IMR-90 (cell line): ENCODE data around the gene KCNMB1. TPM values are rescaled to one million over a fixed set of nuclear protein-coding genes. Genes with fewer than 3 reads are reported as not detected.

Experiments used
- ATAC-seq: fragments of 200-7000 bp; cut with Tn5 transposase; 2 replicates; pipeline ENCODE4 v1.9.1; 2020; ENCODE audit warnings: low read depth, mild to moderate bottlenecking, moderate library complexity
- BruUV-seq: library from RNA; stranded (reverse); fragments of 400-500 nt; replicated peaks from 2 replicates; lab custom pipeline; 2021; lab: Mats Ljungman, UMichigan
- CTCF ChIA-PET: fragments of 300-600 bp; formaldehyde crosslinking; extraction: SDS; loops from one replicate; lab custom pipeline; 2021; ENCODE audit warnings: antibody characterized with exemption; lab: Yijun Ruan, JAX
- POLR2A ChIA-PET: fragments of 300-600 bp; sonication (Branson Sonifier 250); formaldehyde crosslinking; loops from one replicate; lab custom pipeline; 2022; ENCODE audit warnings: antibody characterized with exemption; ENCODE audit not compliant: unreplicated experiment; lab: Charles Lee
- DNase-seq: peaks from one replicate; pipeline ENCODE4 v3.0.0; 2013
- H2AFZ ChIP-seq: replicated peaks from 2 replicates; pipeline ENCODE3; 2013; ENCODE audit warnings: low read length, mild to moderate bottlenecking; ENCODE audit not compliant: poor library complexity
- H2AK5ac ChIP-seq: 2 replicates; pipeline ENCODE4 v1.6.1; 2013; ENCODE audit warnings: low read depth, low read length, inconsistent platforms
- H2AK9ac ChIP-seq: replicated peaks from 2 replicates; pipeline ENCODE3; 2013; ENCODE audit warnings: mild to moderate bottlenecking, low read depth, low read length, moderate library complexity; ENCODE audit not compliant: poor library complexity
- H2BK120ac ChIP-seq: 2 replicates; pipeline ENCODE4 v1.6.1; 2013; ENCODE audit warnings: low read depth, low read length, inconsistent platforms
- H2BK15ac ChIP-seq: 3 replicates; pipeline ENCODE4 v1.6.1; 2013; ENCODE audit warnings: low read depth, low read length, inconsistent platforms
- H2BK20ac ChIP-seq: 2 replicates; pipeline ENCODE4 v1.6.1; 2013; ENCODE audit warnings: low read depth, mild to moderate bottlenecking, inconsistent platforms, low read length, moderate library complexity
- H2BK5ac ChIP-seq: 2 replicates; pipeline ENCODE4 v1.6.1; 2013; ENCODE audit warnings: mild to moderate bottlenecking, low read depth, low read length, inconsistent platforms; ENCODE audit not compliant: poor library complexity, severe bottlenecking
- H3K14ac ChIP-seq: replicated peaks from 2 replicates; pipeline ENCODE4 v1.6.1; 2013; ENCODE audit warnings: low read depth, low read length, inconsistent platforms
- H3K18ac ChIP-seq: 2 replicates; pipeline ENCODE4 v1.6.1; 2013; ENCODE audit warnings: low read depth, low read length, control low read depth
- H3K23ac ChIP-seq: 2 replicates; pipeline ENCODE4 v1.6.1; 2013; ENCODE audit warnings: low read depth, low read length, inconsistent platforms
- H3K27ac ChIP-seq: 2 replicates; pipeline ENCODE4 v1.5.1; 2013; ENCODE audit warnings: mild to moderate bottlenecking, control low read depth, low read length; ENCODE audit not compliant: insufficient read depth
- H3K27me3 ChIP-seq: 2 replicates; pipeline ENCODE4 v1.6.1; 2013; ENCODE audit warnings: low read length; ENCODE audit not compliant: control insufficient read depth, insufficient read depth
- H3K36me3 ChIP-seq: 2 replicates; pipeline ENCODE4 v1.6.1; 2013; ENCODE audit warnings: low read length, mixed read lengths; ENCODE audit not compliant: control insufficient read depth, insufficient read depth
- H3K4ac ChIP-seq: 2 replicates; pipeline ENCODE4 v1.6.1; 2013; ENCODE audit warnings: low read depth, low read length, inconsistent platforms
- H3K4me1 ChIP-seq: 2 replicates; pipeline ENCODE4 v1.6.1; 2013; ENCODE audit warnings: low read length, mixed read lengths; ENCODE audit not compliant: control insufficient read depth, insufficient read depth
- H3K4me2 ChIP-seq: 2 replicates; pipeline ENCODE4 v1.6.1; 2013; ENCODE audit warnings: low read depth, mild to moderate bottlenecking, control low read depth, low read length, moderate library complexity
- H3K4me3 ChIP-seq: 2 replicates; pipeline ENCODE4 v1.5.1; 2013; ENCODE audit warnings: low read depth, mild to moderate bottlenecking, control low read depth, low read length, moderate library complexity; ENCODE audit not compliant: insufficient read depth
- H3K56ac ChIP-seq: 2 replicates; pipeline ENCODE4 v1.6.1; 2013; ENCODE audit warnings: low read length, inconsistent platforms; ENCODE audit not compliant: insufficient read depth; ENCODE audit errors: extremely low read depth
- H3K79me1 ChIP-seq, 2 experiments: 2 replicates each; pipeline ENCODE4 v1.6.1; 2013; ENCODE audit warnings: low read length in 2 of 2, inconsistent platforms in 1 of 2, low read depth in 1 of 2
- H3K9ac ChIP-seq: 2 replicates; pipeline ENCODE4 v1.6.1; 2013; ENCODE audit warnings: low read depth, low read length, control low read depth
- H3K9me1 ChIP-seq: 2 replicates; pipeline ENCODE4 v1.6.1; 2013; ENCODE audit warnings: low read length, inconsistent platforms; ENCODE audit not compliant: insufficient read depth
- H3K9me3 ChIP-seq: 2 replicates; pipeline ENCODE4 v1.6.1; 2013; ENCODE audit warnings: low read length; ENCODE audit not compliant: control insufficient read depth, insufficient read depth
- H4K20me1 ChIP-seq: 2 replicates; pipeline ENCODE4 v1.6.1; 2013; ENCODE audit warnings: low read length, inconsistent platforms; ENCODE audit not compliant: insufficient read depth
- H4K5ac ChIP-seq: 2 replicates; pipeline ENCODE4 v1.6.1; 2013; ENCODE audit warnings: mild to moderate bottlenecking, low read depth, low read length, control low read depth
- H4K8ac ChIP-seq, 2 experiments: 2 replicates each; pipeline ENCODE4 v1.6.1; 2013; ENCODE audit warnings: low read depth in 2 of 2, low read length in 2 of 2, control low read depth in 1 of 2, inconsistent platforms in 1 of 2
- H4K91ac ChIP-seq: 2 replicates; pipeline ENCODE4 v1.6.1; 2013; ENCODE audit warnings: low read depth, low read length, inconsistent platforms; ENCODE audit not compliant: insufficient read depth
- BHLHE40 ChIP-seq: fragments of 150-350 bp; IDR thresholded peaks from 2 replicates; pipeline ENCODE4 v1.6.1; 2016; ENCODE audit warnings: mild to moderate bottlenecking, low read depth, low read length
- CEBPB ChIP-seq: IDR thresholded peaks from 2 replicates; pipeline ENCODE4 v1.6.1; 2012; ENCODE audit warnings: low read depth, low read length, improper control_type of control experiment
- CHD1 ChIP-seq: IDR thresholded peaks from 2 replicates; pipeline ENCODE4 v1.6.1; 2012; ENCODE audit warnings: low read depth, low read length, improper control_type of control experiment
- FOS ChIP-seq: fragments of 150-350 bp; IDR thresholded peaks from 2 replicates; pipeline ENCODE4 v1.6.1; 2016; ENCODE audit warnings: low read depth, low read length
- MAFK ChIP-seq: IDR thresholded peaks from 2 replicates; pipeline ENCODE4 v1.6.1; 2012; ENCODE audit warnings: low read depth, low read length, improper control_type of control experiment
- MAZ ChIP-seq: IDR thresholded peaks from 2 replicates; pipeline ENCODE4 v1.6.1; 2012; ENCODE audit warnings: low read depth, mild to moderate bottlenecking, low read length, improper control_type of control experiment, moderate library complexity, borderline replicate concordance
- NFE2L2 ChIP-seq: fragments of 150-350 bp; IDR thresholded peaks from 2 replicates; pipeline ENCODE4 v1.6.1; 2016; ENCODE audit warnings: low read depth, mild to moderate bottlenecking, low read length
- RCOR1 ChIP-seq: IDR thresholded peaks from 2 replicates; pipeline ENCODE4 v1.6.1; 2012; ENCODE audit warnings: mild to moderate bottlenecking, low read length, improper control_type of control experiment; ENCODE audit not compliant: insufficient replicate concordance
- RFX5 ChIP-seq: IDR thresholded peaks from 2 replicates; pipeline ENCODE4 v1.8.0; 2012; ENCODE audit warnings: low read depth, mild to moderate bottlenecking, low read length, moderate library complexity
- SMC3 ChIP-seq: fragments of 150-350 bp; IDR thresholded peaks from 2 replicates; pipeline ENCODE4 v1.6.1; 2016; ENCODE audit warnings: low read depth, mild to moderate bottlenecking, antibody characterized with exemption, low read length, moderate library complexity
- WGBS, 2 experiments: methylation state at CpG; one replicate each; pipeline versions ENCODE4 v1.1.5 to v1.1.7; 2013; ENCODE audit warnings: missing lambda C conversion rate in 2 of 2; ENCODE audit not compliant: insufficient read length in 1 of 2; ENCODE audit errors: extremely low coverage in 2 of 2; 5-methylcytosine and 5-hydroxymethylcytosine counted together
- dilution Hi-C: fragments of 300-500 bp; cut with HindIII; formaldehyde crosslinking; loops from one replicate; pipeline ENCODE4 v1.14.3; 2018; ENCODE audit warnings: low sequenced_read_pairs; ENCODE audit not compliant: unreplicated experiment
- in situ Hi-C: fragments of 300-500 bp; cut with MboI; formaldehyde crosslinking; loops from 3 replicates; pipeline ENCODE4 v1.14.3; 2019; ENCODE audit warnings: low sequenced_read_pairs, inconsistent platforms, mixed read lengths
- intact Hi-C: fragments of 100-400 bp; cut with micrococcal nuclease; formaldehyde crosslinking; loops from 2 replicates; pipeline ENCODE4 v1.10.0; 2022
- polyA plus RNA-seq, 3 experiments: library from polyadenylated mRNA; depleted of rRNA; stranded (reverse); fragments of >200 nt; gene quantifications; 2 replicates each; pipeline ENCODE4 v1.2.3, GENCODE V29; 2012; ENCODE audit warnings: low replicate concordance in 1 of 3
- total RNA-seq: library from RNA; depleted of rRNA; stranded (reverse); fragments of >200 nt; gene quantifications from 2 replicates; pipeline ENCODE4 v1.2.3, GENCODE V29; 2012
- TF ChIP-seq, protein P1 (sequence below): conservative IDR thresholded peaks from 2 replicates; pipeline ENCODE4 v1.5.1; 2012; ENCODE audit warnings: mild to moderate bottlenecking, low read depth, low read length, improper control_type of control experiment
- TF ChIP-seq, protein P2 (sequence below): fragments of 150-350 bp; IDR thresholded peaks from 2 replicates; pipeline ENCODE4 v1.6.1; 2016; ENCODE audit warnings: low read depth, mild to moderate bottlenecking, low read length, moderate library complexity, borderline replicate concordance
- TF ChIP-seq, protein P3 (sequence below): fragments of 150-350 bp; IDR thresholded peaks from 2 replicates; pipeline ENCODE4 v1.6.1; 2017; ENCODE audit warnings: mild to moderate bottlenecking, antibody characterized with exemption, low read length, low read depth

KCNMB1 gene
- total and polyA plus RNA-seq, 2 of the 4 experiments (the other 2 are of a cell fraction), result not detected

DNA sequence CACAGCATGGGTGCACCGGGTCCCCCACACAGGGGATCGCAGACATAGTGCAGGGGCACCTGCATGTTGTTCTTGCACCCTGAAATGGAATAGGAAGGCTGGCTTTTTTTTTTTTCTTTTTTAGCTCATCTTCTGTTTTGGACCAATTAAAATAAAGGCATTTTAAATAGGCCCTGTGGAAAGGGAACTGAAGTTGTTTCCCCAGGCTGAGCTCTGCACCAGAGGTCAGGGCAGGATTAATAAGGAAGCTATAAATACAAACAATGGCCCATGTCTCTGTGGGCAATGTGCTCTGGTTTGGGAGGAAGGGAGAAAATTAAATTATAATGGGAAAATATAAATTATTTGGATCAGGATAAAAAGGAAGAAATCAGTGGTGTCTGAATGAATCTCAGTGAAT, 21.2 kb upstream of the KCNMB1 start:
- Histone ChIP-seq H2BK120ac (no peak overlapping the region), H2AK5ac (no peak overlapping the region), H3K36me3 (no peaks in the 10 kb centered on the region), H3K9ac (no peak overlapping the region), H3K9me3 (no peaks in the 10 kb centered on the region), H4K20me1 (no peaks in the 10 kb centered on the region), H2BK20ac (no peak overlapping the region), H3K9me1 (no peaks in the 10 kb centered on the region), H3K4me2 (no peak overlapping the region), H4K5ac (no peak overlapping the region), H2AFZ (no peak overlapping the region), H2BK15ac (no peak overlapping the region), H2BK5ac (no peak overlapping the region), H3K18ac (no peak overlapping the region), H4K91ac (no peak overlapping the region), H2AK9ac (no peak overlapping the region), H3K56ac (no peak overlapping the region), H3K4ac (no peak overlapping the region), H3K23ac (no peak overlapping the region), H3K27ac (no peak overlapping the region), H3K4me3 (no peak overlapping the region), H3K14ac (no peak overlapping the region), H3K4me1 (no peaks in the 10 kb centered on the region), H3K79me1 (no peaks in the 10 kb centered on the region), H3K27me3 (no peaks in the 10 kb centered on the region), H4K8ac (no peak overlapping the region)
- TF ChIP-seq, protein P1, sequence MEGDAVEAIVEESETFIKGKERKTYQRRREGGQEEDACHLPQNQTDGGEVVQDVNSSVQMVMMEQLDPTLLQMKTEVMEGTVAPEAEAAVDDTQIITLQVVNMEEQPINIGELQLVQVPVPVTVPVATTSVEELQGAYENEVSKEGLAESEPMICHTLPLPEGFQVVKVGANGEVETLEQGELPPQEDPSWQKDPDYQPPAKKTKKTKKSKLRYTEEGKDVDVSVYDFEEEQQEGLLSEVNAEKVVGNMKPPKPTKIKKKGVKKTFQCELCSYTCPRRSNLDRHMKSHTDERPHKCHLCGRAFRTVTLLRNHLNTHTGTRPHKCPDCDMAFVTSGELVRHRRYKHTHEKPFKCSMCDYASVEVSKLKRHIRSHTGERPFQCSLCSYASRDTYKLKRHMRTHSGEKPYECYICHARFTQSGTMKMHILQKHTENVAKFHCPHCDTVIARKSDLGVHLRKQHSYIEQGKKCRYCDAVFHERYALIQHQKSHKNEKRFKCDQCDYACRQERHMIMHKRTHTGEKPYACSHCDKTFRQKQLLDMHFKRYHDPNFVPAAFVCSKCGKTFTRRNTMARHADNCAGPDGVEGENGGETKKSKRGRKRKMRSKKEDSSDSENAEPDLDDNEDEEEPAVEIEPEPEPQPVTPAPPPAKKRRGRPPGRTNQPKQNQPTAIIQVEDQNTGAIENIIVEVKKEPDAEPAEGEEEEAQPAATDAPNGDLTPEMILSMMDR, result no peak
- TF ChIP-seq MAFK, result no peak
- no peak for TF ChIP-seq MAZ
- no peak for TF ChIP-seq RCOR1
- TF ChIP-seq, protein P2, sequence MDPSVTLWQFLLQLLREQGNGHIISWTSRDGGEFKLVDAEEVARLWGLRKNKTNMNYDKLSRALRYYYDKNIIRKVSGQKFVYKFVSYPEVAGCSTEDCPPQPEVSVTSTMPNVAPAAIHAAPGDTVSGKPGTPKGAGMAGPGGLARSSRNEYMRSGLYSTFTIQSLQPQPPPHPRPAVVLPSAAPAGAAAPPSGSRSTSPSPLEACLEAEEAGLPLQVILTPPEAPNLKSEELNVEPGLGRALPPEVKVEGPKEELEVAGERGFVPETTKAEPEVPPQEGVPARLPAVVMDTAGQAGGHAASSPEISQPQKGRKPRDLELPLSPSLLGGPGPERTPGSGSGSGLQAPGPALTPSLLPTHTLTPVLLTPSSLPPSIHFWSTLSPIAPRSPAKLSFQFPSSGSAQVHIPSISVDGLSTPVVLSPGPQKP, result no peak
- no peak for TF ChIP-seq FOS
- no peak for TF ChIP-seq SMC3
- TF ChIP-seq, protein P3, sequence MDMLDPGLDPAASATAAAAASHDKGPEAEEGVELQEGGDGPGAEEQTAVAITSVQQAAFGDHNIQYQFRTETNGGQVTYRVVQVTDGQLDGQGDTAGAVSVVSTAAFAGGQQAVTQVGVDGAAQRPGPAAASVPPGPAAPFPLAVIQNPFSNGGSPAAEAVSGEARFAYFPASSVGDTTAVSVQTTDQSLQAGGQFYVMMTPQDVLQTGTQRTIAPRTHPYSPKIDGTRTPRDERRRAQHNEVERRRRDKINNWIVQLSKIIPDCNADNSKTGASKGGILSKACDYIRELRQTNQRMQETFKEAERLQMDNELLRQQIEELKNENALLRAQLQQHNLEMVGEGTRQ, result no peak
- TF ChIP-seq RFX5, result no peak
- TF ChIP-seq CHD1, result no peak
- no peak for TF ChIP-seq NFE2L2
- no peak for TF ChIP-seq CEBPB
- no peak for TF ChIP-seq BHLHE40
- DNase-seq (no peak), ATAC-seq (no peak)
- WGBS, 2 experiments, result no CpG with 5 or more reads among the region's 2 CpGs
- dilution Hi-C loops (no loop called here), intact Hi-C loops (no loop called here), in situ Hi-C loops (no loop called here)
- ChIA-PET POLR2A (no interaction called here), CTCF (no interaction called here)
- BruUV-seq, result no TSS peak
